Endothelial cell of umbilical vein (primary cell): ENCODE results near the gene VEGFC.

ENCODE experiments used
- CTCF ChIP-seq, 2 donors: IDR thresholded peaks; 1 replicate in 1 of 2; 2 replicates in 1 of 2; pipeline ENCODE4 v1.5.1; 2011; ENCODE audit warnings: low read length in 2 of 2, mild to moderate bottlenecking in 2 of 2, moderate library complexity in 2 of 2, control low read depth in 1 of 2, inconsistent platforms in 1 of 2, low read depth in 1 of 2; ENCODE audit not compliant: insufficient read depth in 1 of 2; ENCODE audit errors: extremely low read depth in 1 of 2
- POLR2AphosphoS5 ChIP-seq: IDR thresholded peaks from 2 replicates; pipeline ENCODE4 v1.6.1; 2012; ENCODE audit warnings: low read depth, mild to moderate bottlenecking, control low read depth, low read length, moderate library complexity; ENCODE audit not compliant: insufficient read depth

DNA sequence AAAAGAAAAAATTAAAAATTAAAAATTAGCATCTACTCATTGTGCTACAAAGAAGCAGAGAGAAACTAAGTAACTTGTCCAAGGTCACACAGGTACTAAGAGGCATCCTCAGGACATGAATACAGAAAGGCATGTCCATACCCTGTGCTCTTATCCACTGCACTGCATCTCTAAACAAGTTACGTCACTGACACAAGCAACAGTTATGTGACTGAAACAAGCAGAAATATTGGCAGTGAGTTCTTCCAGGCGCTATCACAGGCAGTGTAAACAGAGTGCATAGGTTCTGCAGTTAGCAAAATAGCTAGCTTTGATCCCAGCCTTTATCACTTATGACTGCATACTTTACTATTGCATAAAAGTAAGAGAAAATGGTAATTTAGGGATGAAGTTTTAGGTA is 7.9 kb downstream of the VEGFC start:
- TF ChIP-seq POLR2AphosphoS5 (no peak), CTCF (IDR thresholded peaks at IDR 0.05; ENCODE audit: extremely low read depth in 1 of 2, insufficient read depth in 1 of 2, low read depth in 1 of 2, low read length in 2 of 2) (no peak)
